ENCODE results near the gene EEF1A1. TPM values are rescaled to one million over a fixed set of nuclear protein-coding genes. Genes with fewer than 3 reads are reported as not detected.
"Not testable (repeated sequence)": the region's sequence is repeated elsewhere in the genome, so short reads cannot be mapped to it uniquely, and the experiment has no call there.

EEF1A1 gene
- total and polyA plus RNA-seq, 12 donors: 988 to 3,224 (median 1,571) TPM

GRCh38 chr6:73519926-73520687 is 725 bp downstream of the EEF1A1 start:
- Histone ChIP-seq H3K27me3 (peaks cover 0 to 7% (median 0%) of the 10 kb centered on the region in 7 donors), H3K4me3 (peak overlapping the region; percentile 60 to 93 (median 80)), H3K36me3 (peaks cover 0 to 53% (median 32%) of the 10 kb centered on the region in 9 donors), H3K27ac (peak overlapping the region; percentile 93 to 100 (median 98)), H3K9me3 (no peaks in the 10 kb centered on the region), H3K4me1 (peaks cover 4 to 71% (median 42%) of the 10 kb centered on the region in 9 donors)
- ATAC-seq (peak; percentile 45 to 81 (median 58)), DNase-seq (peak; percentile 75 to 79)
- TF ChIP-seq, protein P1, sequence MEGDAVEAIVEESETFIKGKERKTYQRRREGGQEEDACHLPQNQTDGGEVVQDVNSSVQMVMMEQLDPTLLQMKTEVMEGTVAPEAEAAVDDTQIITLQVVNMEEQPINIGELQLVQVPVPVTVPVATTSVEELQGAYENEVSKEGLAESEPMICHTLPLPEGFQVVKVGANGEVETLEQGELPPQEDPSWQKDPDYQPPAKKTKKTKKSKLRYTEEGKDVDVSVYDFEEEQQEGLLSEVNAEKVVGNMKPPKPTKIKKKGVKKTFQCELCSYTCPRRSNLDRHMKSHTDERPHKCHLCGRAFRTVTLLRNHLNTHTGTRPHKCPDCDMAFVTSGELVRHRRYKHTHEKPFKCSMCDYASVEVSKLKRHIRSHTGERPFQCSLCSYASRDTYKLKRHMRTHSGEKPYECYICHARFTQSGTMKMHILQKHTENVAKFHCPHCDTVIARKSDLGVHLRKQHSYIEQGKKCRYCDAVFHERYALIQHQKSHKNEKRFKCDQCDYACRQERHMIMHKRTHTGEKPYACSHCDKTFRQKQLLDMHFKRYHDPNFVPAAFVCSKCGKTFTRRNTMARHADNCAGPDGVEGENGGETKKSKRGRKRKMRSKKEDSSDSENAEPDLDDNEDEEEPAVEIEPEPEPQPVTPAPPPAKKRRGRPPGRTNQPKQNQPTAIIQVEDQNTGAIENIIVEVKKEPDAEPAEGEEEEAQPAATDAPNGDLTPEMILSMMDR (IDR thresholded peaks at IDR 0.05): no peak
- intact Hi-C loops (cut with DNase I): loop anchor here in 8 of 10 donors (2.0 to 10.0 kb wide), 10 partner anchors 47 to 215 kb away; partner anchors contain the start of gene CGAS (in 1 of the 8)
- WGBS, 2 donors: 4 to 5% methylated on average over 55 to 56 of the region's 56 CpGs

GRCh38 chr6:73518982-73519881 is 1.6 kb downstream of the EEF1A1 start:
- Histone ChIP-seq H3K4me1 (peaks cover 4 to 72% (median 42%) of the 10 kb centered on the region in 9 donors), H3K36me3 (peaks cover 0 to 61% (median 40%) of the 10 kb centered on the region in 9 donors), H3K27ac (peak overlapping the region in 9 of 10 donors; percentile 93 to 100 (median 99)), H3K4me3 (peak overlapping the region; percentile 60 to 93 (median 80))
- not testable (repeated sequence) for H3K9me3 ChIP-seq, DNase-seq, H3K27me3 ChIP-seq, ATAC-seq
- WGBS, 2 donors: 25% methylated on average over 7 of the region's 8 CpGs
- intact Hi-C loops (cut with DNase I): loop anchor here in 5 of 10 donors (5.0 to 10.0 kb wide), 5 partner anchors 64 to 216 kb away; partner anchors contain the start of gene CGAS (in 1 of the 5)

- H3K27me3 ChIP-seq, DNase-seq, ATAC-seq, H3K9me3 ChIP-seq: not testable (repeated sequence)
- H3K27ac ChIP-seq: peak overlapping the region in 3 of 10 donors; percentile 42 to 100 (median 99)
- 28 to 29% methylated on average over 14 of the region's 19 CpGs for WGBS, 2 donors
- H3K4me3 ChIP-seq: peak overlapping the region in 8 of 10 donors; percentile 10 to 93 (median 79)
- H3K36me3 ChIP-seq: peaks cover 0 to 61% (median 40%) of the 10 kb centered on the region in 9 donors
- intact Hi-C loops (cut with DNase I): loop anchor here in 5 of 10 donors (5.0 to 10.0 kb wide), 5 partner anchors 64 to 216 kb away; partner anchors contain the start of gene CGAS (in 1 of the 5)
- peaks cover 4 to 64% (median 39%) of the 10 kb centered on the region in 9 donors for H3K4me1 ChIP-seq
Observed at GRCh38 chr6:73518100-73518981, 2.5 kb downstream of the EEF1A1 start.

- peak overlapping the region in 1 of 10 donors; percentile 18 for H3K27ac ChIP-seq
- peaks cover 0 to 71% (median 40%) of the 10 kb centered on the region in 9 donors for H3K36me3 ChIP-seq
- no peak for ATAC-seq
- WGBS, 2 donors: 72 to 73% methylated on average over 4 of the region's 4 CpGs
- DNase-seq: no peak
- TF ChIP-seq, protein P1 (IDR thresholded peaks at IDR 0.05): no peak
- intact Hi-C loops (cut with DNase I): loop anchor here in 7 of 10 donors (1.0 to 10.0 kb wide), 7 partner anchors 62 to 218 kb away; partner anchors contain the start of gene CGAS (in 1 of the 7)
- no peaks in the 10 kb centered on the region for H3K9me3 ChIP-seq
- peaks cover 4 to 50% (median 30%) of the 10 kb centered on the region in 9 donors for H3K4me1 ChIP-seq
- H3K27me3 ChIP-seq: no peaks in the 10 kb centered on the region
- H3K4me3 ChIP-seq: peak overlapping the region in 2 of 10 donors; percentile 1 to 15
Observed at GRCh38 chr6:73516514-73517489, 4.0 kb downstream of the EEF1A1 start.

Measured in heart right ventricle (tissue), 16 donors.